K562 (cell line): ENCODE measurements around the gene DLX3. TPM values are rescaled to one million over a fixed set of nuclear protein-coding genes. Genes with fewer than 3 reads are reported as not detected.
A peak's percentile ranks its signal among the peaks of the same experiment; 100 is the strongest.

ENCODE experiments used
- ARID4B ChIP-seq: sonication (generic); formaldehyde crosslinking; IDR thresholded peaks from 2 replicates; pipeline ENCODE4 v1.8.0; 2022; ENCODE audit warnings: mild to moderate bottlenecking, missing genetic modification reagents
- ARNT ChIP-seq, 2 experiments: fragments of 450-650 bp; IDR thresholded peaks; 2 replicates each; pipeline ENCODE4 v1.6.1; 2016; ENCODE audit warnings: mild to moderate bottlenecking in 1 of 2
- ATF1 ChIP-seq, 2 experiments: fragments of 450-650 bp in 1 of 2; IDR thresholded peaks; 2 replicates each; pipeline ENCODE4 v1.6.1; 2016; ENCODE audit warnings: missing compliant biosample characterization in 1 of 2, missing genetic modification characterization in 1 of 2
- CC2D1A ChIP-seq: fragments of 450-650 bp; IDR thresholded peaks from 2 replicates; pipeline ENCODE4 v1.6.1; 2017; ENCODE audit warnings: mild to moderate bottlenecking
- CCAR2 ChIP-seq: fragments of 200-400 bp; formaldehyde crosslinking; IDR thresholded peaks from 2 replicates; pipeline ENCODE4 v1.6.1; 2017; ENCODE audit warnings: mild to moderate bottlenecking, low read depth, low read length
- DACH1 ChIP-seq: fragments of 450-650 bp; IDR thresholded peaks from 2 replicates; pipeline ENCODE4 v1.6.1; 2018; ENCODE audit not compliant: partially characterized antibody
- ELF2 ChIP-seq: fragments of 250-450 bp; sonication (Bioruptor Pico); IDR thresholded peaks from 2 replicates; pipeline ENCODE4 v1.5.0; 2021; ENCODE audit warnings: mild to moderate bottlenecking
- ETV1 ChIP-seq: fragments of 450-650 bp; conservative IDR thresholded peaks from 2 replicates; pipeline ENCODE4 v1.6.1; 2016; ENCODE audit warnings: missing genetic modification characterization, control low read depth, low read depth, missing compliant biosample characterization
- FOXJ2 ChIP-seq: fragments of 200-800 bp; sonication (Bioruptor generic); IDR thresholded peaks from 2 replicates; pipeline ENCODE4 v1.6.1; 2016; ENCODE audit warnings: missing genetic modification characterization, missing compliant biosample characterization
- GTF2A2 ChIP-seq: IDR thresholded peaks from 2 replicates; pipeline ENCODE4 v1.6.1; 2016; ENCODE audit warnings: mild to moderate bottlenecking, missing genetic modification characterization, missing compliant biosample characterization
- JUN ChIP-seq, 2 experiments: sonication (generic) in 1 of 2; formaldehyde crosslinking in 1 of 2; IDR thresholded peaks; 2 replicates each; pipeline versions ENCODE4 v1.6.1 to v1.8.0; 2012 to 2022; ENCODE audit warnings: borderline replicate concordance in 2 of 2, mild to moderate bottlenecking in 2 of 2, improper control_type of control experiment in 1 of 2, low read depth in 1 of 2, low read length in 1 of 2, missing genetic modification reagents in 1 of 2
- MCM2 ChIP-seq: fragments of 450-650 bp; IDR thresholded peaks from 2 replicates; pipeline ENCODE4 v1.6.1; 2017; ENCODE audit warnings: low read depth, mild to moderate bottlenecking
- MYBL2 ChIP-seq, 2 experiments: fragments of 450-650 bp in 1 of 2; sonication (generic) in 1 of 2; formaldehyde crosslinking in 1 of 2; IDR thresholded peaks; 2 replicates each; pipeline versions ENCODE4 v1.6.1 to v1.8.1; 2017 to 2022; ENCODE audit warnings: borderline replicate concordance in 1 of 2, inconsistent platforms in 1 of 2, low read depth in 1 of 2, mild to moderate bottlenecking in 1 of 2, missing genetic modification reagents in 1 of 2, moderate library complexity in 1 of 2
- SMC3 ChIP-seq: conservative IDR thresholded peaks from 2 replicates; pipeline ENCODE4 v1.6.1; 2011; ENCODE audit warnings: low read depth, low read length, improper control_type of control experiment; ENCODE audit not compliant: insufficient read depth
- SRSF9 ChIP-seq: fragments of 200-400 bp; formaldehyde crosslinking; IDR thresholded peaks from 2 replicates; pipeline ENCODE4 v1.6.1; 2017; ENCODE audit warnings: low read depth, low read length, borderline replicate concordance
- STAG1 ChIP-seq: sonication (generic); formaldehyde crosslinking; IDR thresholded peaks from 2 replicates; pipeline ENCODE4 v1.5.0; 2020; ENCODE audit warnings: missing genetic modification reagents, borderline replicate concordance
- THRA ChIP-seq: fragments of 450-650 bp; IDR thresholded peaks from 2 replicates; pipeline ENCODE4 v1.6.1; 2017; ENCODE audit warnings: mild to moderate bottlenecking, moderate library complexity
- ZBTB17 ChIP-seq: fragments of 450-650 bp; formaldehyde crosslinking; IDR thresholded peaks from 2 replicates; pipeline ENCODE4 v1.4.0; 2020; ENCODE audit warnings: mild to moderate bottlenecking
- ZBTB2 ChIP-seq: fragments of 450-650 bp; IDR thresholded peaks from 2 replicates; pipeline ENCODE4 v1.6.1; 2016; ENCODE audit warnings: antibody characterized with exemption
- ZC3H4 ChIP-seq: sonication (generic); formaldehyde crosslinking; IDR thresholded peaks from 2 replicates; pipeline ENCODE4 v1.9.0; 2021; ENCODE audit warnings: missing genetic modification reagents, borderline replicate concordance
- polyA plus RNA-seq, 8 experiments: library from polyadenylated mRNA; depleted of rRNA in 4 of 8; stranded (reverse) in 5 of 8; unstranded in 3 of 8; fragments of >200 nt; fragmentation: Nextera tagmentation in 2 of 8; fragmentation: Illumina TruSeq in 1 of 8; extraction: Ambion mirVana in 2 of 8; extraction: Trizol in 1 of 8; gene quantifications; 2 replicates each; pipeline versions ENCODE4 v1.2.1 to v1.2.3, GENCODE V29; 2011 to 2014; ENCODE audit warnings: inconsistent platforms in 1 of 8, missing spikeins in 1 of 8
- total RNA-seq, 7 experiments: library from RNA; depleted of rRNA in 6 of 7; stranded (reverse); fragments of >200 nt in 6 of 7; fragmentation: Illumina TruSeq in 2 of 7; extraction: Trizol in 2 of 7; gene quantifications; 2 replicates each; pipeline versions ENCODE4 v1.2.1 to v1.2.3, GENCODE V29; 2011 to 2021; ENCODE audit warnings: low replicate concordance in 1 of 7

The DLX3 gene
- total and polyA plus RNA-seq, 9 of the 15 experiments (the other 6 are each of a cell fraction or from before 2014, with no cell fraction given) = not detected

GRCh38 chr17:49997773-49998703 lies 3.0 kb upstream of the DLX3 start (continued):
- TF ChIP-seq JUN (IDR thresholded peaks at IDR 0.05; ENCODE audit: borderline replicate concordance, low read depth, low read length) = no peak
- TF ChIP-seq JUN (CRISPR knock-in tag; IDR thresholded peaks at IDR 0.05; ENCODE audit: borderline replicate concordance) = no peak
- TF ChIP-seq ATF1 (CRISPR knock-in tag; IDR thresholded peaks at IDR 0.05) = no peak
- TF ChIP-seq ATF1 (tag; IDR thresholded peaks at IDR 0.05) = 0 out of 2 replicates have a peak, but pooled peaks have one; percentile 20
- TF ChIP-seq STAG1 (CRISPR knock-in tag) = peak; percentile 76
- TF ChIP-seq DACH1 = no peak
- no peak for TF ChIP-seq MCM2
- TF ChIP-seq FOXJ2 (tag) = no peak
- TF ChIP-seq THRA = no peak
- no peak for TF ChIP-seq ARNT (IDR thresholded peaks at IDR 0.05)
- TF ChIP-seq ELF2 = peak; percentile 85
- TF ChIP-seq ETV1 (tag) = peak; percentile 46; the same call in 1 of the 2 replicates
- no peak for TF ChIP-seq CCAR2
- TF ChIP-seq MYBL2 (IDR thresholded peaks at IDR 0.05; ENCODE audit: low read depth) = no peak
- TF ChIP-seq MYBL2 (CRISPR knock-in tag; IDR thresholded peaks at IDR 0.05; ENCODE audit: borderline replicate concordance) = no peak
- peak; percentile 46; the same call in 1 of the 2 replicates for TF ChIP-seq CC2D1A
- TF ChIP-seq ARID4B = no peak
- TF ChIP-seq ZBTB2 = no peak
- no peak for TF ChIP-seq ZBTB17 (CRISPR knock-in tag)
- TF ChIP-seq ZC3H4 (CRISPR knock-in tag) = 0 out of 2 replicates have a peak, but pooled peaks have one; percentile 58
- TF ChIP-seq SMC3 = peak; percentile 93
- no peak for TF ChIP-seq SRSF9
- TF ChIP-seq GTF2A2 (tag) = no peak
